ENCODE data around the gene ABI3. TPM values are rescaled to one million over a fixed set of nuclear protein-coding genes. Genes with fewer than 3 reads are reported as not detected.

ABI3 gene
- total RNA-seq, 4 donors from 2014 or later = 5.9 to 32.9 (median 13.9) TPM

DNA sequence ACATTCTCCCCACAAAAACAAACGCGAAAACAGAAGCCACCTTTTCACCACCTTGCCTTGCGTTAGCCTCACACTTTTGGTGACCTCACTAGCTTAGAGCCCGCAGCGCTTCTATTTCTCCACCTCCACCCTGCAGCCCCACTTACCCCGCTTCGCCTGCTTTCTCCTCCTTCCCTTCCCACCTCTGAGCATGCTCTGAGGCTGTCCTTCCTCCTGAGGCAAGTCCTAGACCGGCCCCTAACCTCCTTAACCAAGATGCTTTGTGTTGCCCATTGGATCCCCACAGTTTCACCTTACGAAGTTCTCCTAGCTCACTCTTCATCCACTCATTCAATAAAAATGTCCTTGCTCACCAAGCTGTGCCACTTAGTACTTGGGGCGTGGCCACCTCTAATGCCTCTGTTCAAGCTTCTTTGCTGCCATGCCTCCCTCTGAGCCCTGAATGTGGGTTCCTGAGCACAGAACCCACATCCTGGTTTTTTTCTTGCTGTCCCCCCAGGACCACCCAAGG is 1.4 kb upstream of the ABI3 start:
- Histone ChIP-seq H3K4me1 (no peaks in the 10 kb centered on the region), H3K27ac (peak overlapping the region in 1 of 2 donors; percentile 77)
- intact Hi-C loops (cut with DNase I; ENCODE audit: low total_unique reads) = no loop called here

DNA sequence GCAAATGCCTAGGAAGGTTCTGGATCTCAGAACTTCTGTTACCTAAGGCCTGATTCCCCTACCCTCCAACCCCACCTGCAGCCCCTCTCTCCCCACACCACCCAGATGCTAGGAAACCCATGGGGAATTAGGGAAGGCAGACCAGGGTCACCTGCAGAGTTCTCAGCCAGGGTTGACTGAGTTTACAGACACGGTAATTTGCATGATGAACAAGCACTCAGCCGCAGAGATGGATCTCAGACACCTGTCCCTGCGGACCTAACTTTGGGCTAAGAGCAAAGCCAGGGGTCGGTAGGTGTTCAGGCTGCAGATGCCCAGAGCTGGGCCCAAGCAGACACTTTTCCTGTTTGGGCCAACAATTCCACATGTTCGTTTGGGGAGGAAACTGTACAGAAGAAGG is 2.9 kb downstream of the ABI3 start:
- Histone ChIP-seq H3K27ac (no peak overlapping the region), H3K4me1 (peaks cover 0 to 4% of the 10 kb centered on the region in 2 donors), H3K9me3 (no peaks in the 10 kb centered on the region), H3K36me3 (no peaks in the 10 kb centered on the region), H3K27me3 (no peaks in the 10 kb centered on the region), H3K4me3 (no peak overlapping the region)
- DNase-seq = no peak
- intact Hi-C loops (cut with DNase I; ENCODE audit: low total_unique reads) = no loop called here
- TF ChIP-seq POLR2A (IDR thresholded peaks at IDR 0.05) = no peak
- TF ChIP-seq, protein P1, sequence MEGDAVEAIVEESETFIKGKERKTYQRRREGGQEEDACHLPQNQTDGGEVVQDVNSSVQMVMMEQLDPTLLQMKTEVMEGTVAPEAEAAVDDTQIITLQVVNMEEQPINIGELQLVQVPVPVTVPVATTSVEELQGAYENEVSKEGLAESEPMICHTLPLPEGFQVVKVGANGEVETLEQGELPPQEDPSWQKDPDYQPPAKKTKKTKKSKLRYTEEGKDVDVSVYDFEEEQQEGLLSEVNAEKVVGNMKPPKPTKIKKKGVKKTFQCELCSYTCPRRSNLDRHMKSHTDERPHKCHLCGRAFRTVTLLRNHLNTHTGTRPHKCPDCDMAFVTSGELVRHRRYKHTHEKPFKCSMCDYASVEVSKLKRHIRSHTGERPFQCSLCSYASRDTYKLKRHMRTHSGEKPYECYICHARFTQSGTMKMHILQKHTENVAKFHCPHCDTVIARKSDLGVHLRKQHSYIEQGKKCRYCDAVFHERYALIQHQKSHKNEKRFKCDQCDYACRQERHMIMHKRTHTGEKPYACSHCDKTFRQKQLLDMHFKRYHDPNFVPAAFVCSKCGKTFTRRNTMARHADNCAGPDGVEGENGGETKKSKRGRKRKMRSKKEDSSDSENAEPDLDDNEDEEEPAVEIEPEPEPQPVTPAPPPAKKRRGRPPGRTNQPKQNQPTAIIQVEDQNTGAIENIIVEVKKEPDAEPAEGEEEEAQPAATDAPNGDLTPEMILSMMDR (IDR thresholded peaks at IDR 0.05) = no peak

More for the DNA sequence above, 1.4 kb upstream of the ABI3 start:
- Histone ChIP-seq H3K36me3 (no peaks in the 10 kb centered on the region), H3K27me3 (no peaks in the 10 kb centered on the region), H3K4me3 (no peak overlapping the region), H3K9me3 (no peaks in the 10 kb centered on the region)
- DNase-seq = no peak
- no peak for TF ChIP-seq POLR2A (IDR thresholded peaks at IDR 0.05)

DNA sequence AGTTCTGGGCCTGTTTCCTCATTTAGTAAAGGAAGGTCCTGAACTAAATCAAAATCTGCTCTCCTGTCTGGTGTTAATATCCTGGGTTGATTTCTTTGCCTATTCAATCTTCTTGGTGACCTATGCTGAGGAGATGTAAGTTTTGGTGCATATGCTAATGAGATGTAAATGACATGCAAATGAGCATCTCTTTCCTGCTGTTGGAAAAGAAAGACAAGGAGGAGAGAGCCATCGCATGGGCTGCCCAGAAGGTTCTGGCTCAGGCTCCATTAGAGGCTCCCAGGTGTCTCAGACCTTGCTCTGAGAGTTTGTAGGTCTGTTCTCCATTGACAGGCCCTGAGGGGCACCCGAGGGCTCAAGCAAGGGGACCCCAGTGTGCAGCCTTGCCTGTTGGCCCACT is 3.3 kb downstream of the ABI3 start:
- Histone ChIP-seq H3K4me1 (peaks cover 0 to 4% of the 10 kb centered on the region in 2 donors), H3K27me3 (no peaks in the 10 kb centered on the region), H3K36me3 (no peaks in the 10 kb centered on the region), H3K4me3 (no peak overlapping the region), H3K9me3 (no peaks in the 10 kb centered on the region), H3K27ac (peak overlapping the region in 1 of 2 donors; percentile 52)
- no peak for DNase-seq
- intact Hi-C loops (cut with DNase I; ENCODE audit: low total_unique reads) = no loop called here
- TF ChIP-seq, protein P1 (IDR thresholded peaks at IDR 0.05) = no peak
- TF ChIP-seq POLR2A (IDR thresholded peaks at IDR 0.05) = no peak

DNA sequence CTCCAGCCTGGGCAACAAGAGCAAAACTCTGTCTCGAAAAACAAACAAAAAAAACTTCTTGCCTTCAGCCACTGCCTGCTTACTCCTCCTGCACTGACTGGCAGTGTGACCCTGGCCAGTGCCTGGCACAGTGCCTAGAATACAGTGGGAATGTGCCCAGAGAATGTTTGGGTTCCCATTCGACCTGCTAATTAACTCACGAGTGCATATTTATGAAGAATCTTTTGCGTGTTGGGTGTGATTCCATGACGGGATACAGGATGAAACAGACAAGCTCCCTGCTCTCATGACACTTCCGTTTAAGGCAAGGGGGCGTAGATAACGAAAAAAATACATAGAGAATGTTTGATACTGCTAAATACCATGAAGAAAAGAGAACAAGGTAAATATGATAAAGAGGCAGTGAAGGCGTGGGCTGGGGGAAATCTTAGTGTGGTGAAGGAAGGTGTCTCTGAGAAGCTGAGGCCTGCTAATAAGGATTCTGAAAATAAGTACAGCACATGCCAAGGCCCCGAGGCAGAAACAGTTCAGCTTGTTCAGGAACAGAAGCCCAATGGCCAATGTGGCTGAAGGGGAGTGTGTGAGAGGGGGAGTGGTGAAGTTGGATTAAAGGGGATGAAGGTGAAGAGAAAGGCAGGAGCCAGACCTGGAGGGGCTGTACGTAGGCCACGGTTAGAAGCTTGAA is 4.3 kb downstream of the ABI3 start:
- intact Hi-C loops (cut with DNase I; ENCODE audit: low total_unique reads) = no loop called here
- H3K9me3 ChIP-seq = no peaks in the 10 kb centered on the region
- no peak for DNase-seq
- H3K27me3 ChIP-seq = no peaks in the 10 kb centered on the region
- peaks cover 0 to 4% of the 10 kb centered on the region in 2 donors for H3K4me1 ChIP-seq
- H3K4me3 ChIP-seq = no peak overlapping the region
- H3K36me3 ChIP-seq = no peaks in the 10 kb centered on the region
- TF ChIP-seq, protein P1 (IDR thresholded peaks at IDR 0.05) = no peak
- TF ChIP-seq POLR2A (IDR thresholded peaks at IDR 0.05) = no peak
- H3K27ac ChIP-seq = peak overlapping the region in 1 of 2 donors; percentile 62

DNA sequence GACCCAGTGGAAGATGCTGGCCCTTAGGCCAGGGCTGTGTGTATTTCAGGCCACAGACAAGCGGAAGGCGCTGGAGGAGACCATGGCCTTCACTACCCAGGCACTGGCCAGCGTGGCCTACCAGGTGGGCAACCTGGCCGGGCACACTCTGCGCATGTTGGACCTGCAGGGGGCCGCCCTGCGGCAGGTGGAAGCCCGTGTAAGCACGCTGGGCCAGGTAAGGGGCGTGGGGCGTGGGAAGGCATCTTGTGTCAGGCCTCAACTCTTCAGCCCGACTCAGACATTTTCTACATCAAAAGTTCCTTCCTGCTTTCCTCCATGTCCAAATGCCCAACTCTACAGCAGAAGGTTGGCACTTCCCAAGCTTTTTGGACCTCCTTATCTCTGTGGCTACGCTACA is 6.0 kb downstream of the ABI3 start:
- Histone ChIP-seq H3K4me3 (no peak overlapping the region), H3K9me3 (no peaks in the 10 kb centered on the region), H3K4me1 (peaks cover 0 to 4% of the 10 kb centered on the region in 2 donors), H3K36me3 (no peaks in the 10 kb centered on the region), H3K27me3 (no peaks in the 10 kb centered on the region), H3K27ac (peak overlapping the region; percentile 44 to 45)
- no peak for DNase-seq
- intact Hi-C loops (cut with DNase I; ENCODE audit: low total_unique reads) = no loop called here
- no peak for TF ChIP-seq POLR2A (IDR thresholded peaks at IDR 0.05)
- TF ChIP-seq, protein P1 (IDR thresholded peaks at IDR 0.05) = no peak
